Endodermal cell (in vitro differentiated cells): ENCODE results near the gene ANKK1. TPM values are rescaled to one million over a fixed set of nuclear protein-coding genes. Genes with fewer than 3 reads are reported as not detected.

ENCODE experiments used
- DNase-seq: peaks from one replicate; pipeline ENCODE4 v3.0.0-alpha.2; 2017
- H3K27ac ChIP-seq: 2 replicates; pipeline ENCODE4 v1.5.1; 2013; ENCODE audit warnings: mild to moderate bottlenecking, low read depth, low read length, moderate library complexity
- H3K27me3 ChIP-seq: 2 replicates; pipeline ENCODE4 v1.6.1; 2013; ENCODE audit warnings: mild to moderate bottlenecking, low read length, moderate library complexity; ENCODE audit not compliant: insufficient read depth, control insufficient read depth, poor library complexity, severe bottlenecking
- H3K36me3 ChIP-seq: 2 replicates; pipeline ENCODE4 v1.7.0; 2013; ENCODE audit warnings: mild to moderate bottlenecking, low read length, moderate library complexity; ENCODE audit not compliant: control insufficient read depth, insufficient read depth
- H3K4me1 ChIP-seq: one replicate; pipeline ENCODE4 v1.7.0; 2013; ENCODE audit warnings: low read length; ENCODE audit not compliant: control insufficient read depth, insufficient read depth
- H3K4me3 ChIP-seq: 2 replicates; pipeline ENCODE4 v1.5.1; 2013; ENCODE audit warnings: mild to moderate bottlenecking, low read length, moderate library complexity
- H3K9ac ChIP-seq: 2 replicates; pipeline ENCODE4 v1.6.1; 2013; ENCODE audit warnings: mild to moderate bottlenecking, low read length, moderate library complexity; ENCODE audit not compliant: poor library complexity, severe bottlenecking; ENCODE audit errors: extremely low read depth
- H3K9me3 ChIP-seq: 2 replicates; pipeline ENCODE4 v1.6.1; 2013; ENCODE audit warnings: mild to moderate bottlenecking, low read length, moderate library complexity; ENCODE audit not compliant: control insufficient read depth
- H3K27ac Mint-ChIP-seq: 2 replicates; pipeline ENCODE4 v1.8.0; 2020; ENCODE audit warnings: mixed read lengths
- H3K27me3 Mint-ChIP-seq: 2 replicates; pipeline ENCODE4 v1.8.0; 2021; ENCODE audit warnings: mild to moderate bottlenecking, mixed read lengths; ENCODE audit not compliant: insufficient read depth
- H3K36me3 Mint-ChIP-seq: 2 replicates; pipeline ENCODE4 v1.8.0; 2020; ENCODE audit warnings: low read depth, mixed read lengths
- H3K4me1 Mint-ChIP-seq: 2 replicates; pipeline ENCODE4 v1.8.0; 2020; ENCODE audit warnings: mixed read lengths
- H3K4me3 Mint-ChIP-seq: 2 replicates; pipeline ENCODE4 v1.8.0; 2020; ENCODE audit warnings: mild to moderate bottlenecking, moderate library complexity, mixed read lengths
- H3K9me3 Mint-ChIP-seq: 2 replicates; pipeline ENCODE4 v1.8.0; 2020; ENCODE audit warnings: mild to moderate bottlenecking, mixed read lengths
- WGBS, 2 experiments: methylation state at CpG; one replicate each; pipeline versions ENCODE4 v1.1.5 to v1.1.7; 2013; ENCODE audit warnings: missing lambda C conversion rate in 2 of 2, mixed read lengths in 1 of 2; ENCODE audit not compliant: insufficient coverage in 1 of 2, insufficient read length in 1 of 2; 5-methylcytosine and 5-hydroxymethylcytosine counted together
- total RNA-seq, 2 donors: library from RNA; stranded (reverse); fragmentation: NEBNext Ultra II Directional in 1 of 2; extraction: Animal tissue kit (Norgen Biotek cat#: 25700) in 1 of 2; gene quantifications; 2 replicates in 1 of 2; 3 replicates in 1 of 2; pipeline ENCODE4 v1.2.1, GENCODE V29; 2021
- TF ChIP-seq, protein P1 (sequence below): fragments of 200-600 bp; sonication (generic); conservative IDR thresholded peaks from 2 replicates; pipeline ENCODE4 v1.5.0; 2021; ENCODE audit warnings: antibody characterized with exemption, mild to moderate bottlenecking

Gene ANKK1
- total RNA-seq, 2 donors from 2014 or later = not detected

GRCh38 chr11:113397821-113398220 is 10.2 kb downstream of the ANKK1 start:
- TF ChIP-seq, protein P1, sequence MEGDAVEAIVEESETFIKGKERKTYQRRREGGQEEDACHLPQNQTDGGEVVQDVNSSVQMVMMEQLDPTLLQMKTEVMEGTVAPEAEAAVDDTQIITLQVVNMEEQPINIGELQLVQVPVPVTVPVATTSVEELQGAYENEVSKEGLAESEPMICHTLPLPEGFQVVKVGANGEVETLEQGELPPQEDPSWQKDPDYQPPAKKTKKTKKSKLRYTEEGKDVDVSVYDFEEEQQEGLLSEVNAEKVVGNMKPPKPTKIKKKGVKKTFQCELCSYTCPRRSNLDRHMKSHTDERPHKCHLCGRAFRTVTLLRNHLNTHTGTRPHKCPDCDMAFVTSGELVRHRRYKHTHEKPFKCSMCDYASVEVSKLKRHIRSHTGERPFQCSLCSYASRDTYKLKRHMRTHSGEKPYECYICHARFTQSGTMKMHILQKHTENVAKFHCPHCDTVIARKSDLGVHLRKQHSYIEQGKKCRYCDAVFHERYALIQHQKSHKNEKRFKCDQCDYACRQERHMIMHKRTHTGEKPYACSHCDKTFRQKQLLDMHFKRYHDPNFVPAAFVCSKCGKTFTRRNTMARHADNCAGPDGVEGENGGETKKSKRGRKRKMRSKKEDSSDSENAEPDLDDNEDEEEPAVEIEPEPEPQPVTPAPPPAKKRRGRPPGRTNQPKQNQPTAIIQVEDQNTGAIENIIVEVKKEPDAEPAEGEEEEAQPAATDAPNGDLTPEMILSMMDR = no peak
- no peaks in the 10 kb centered on the region for H3K9me3 ChIP-seq

DNA sequence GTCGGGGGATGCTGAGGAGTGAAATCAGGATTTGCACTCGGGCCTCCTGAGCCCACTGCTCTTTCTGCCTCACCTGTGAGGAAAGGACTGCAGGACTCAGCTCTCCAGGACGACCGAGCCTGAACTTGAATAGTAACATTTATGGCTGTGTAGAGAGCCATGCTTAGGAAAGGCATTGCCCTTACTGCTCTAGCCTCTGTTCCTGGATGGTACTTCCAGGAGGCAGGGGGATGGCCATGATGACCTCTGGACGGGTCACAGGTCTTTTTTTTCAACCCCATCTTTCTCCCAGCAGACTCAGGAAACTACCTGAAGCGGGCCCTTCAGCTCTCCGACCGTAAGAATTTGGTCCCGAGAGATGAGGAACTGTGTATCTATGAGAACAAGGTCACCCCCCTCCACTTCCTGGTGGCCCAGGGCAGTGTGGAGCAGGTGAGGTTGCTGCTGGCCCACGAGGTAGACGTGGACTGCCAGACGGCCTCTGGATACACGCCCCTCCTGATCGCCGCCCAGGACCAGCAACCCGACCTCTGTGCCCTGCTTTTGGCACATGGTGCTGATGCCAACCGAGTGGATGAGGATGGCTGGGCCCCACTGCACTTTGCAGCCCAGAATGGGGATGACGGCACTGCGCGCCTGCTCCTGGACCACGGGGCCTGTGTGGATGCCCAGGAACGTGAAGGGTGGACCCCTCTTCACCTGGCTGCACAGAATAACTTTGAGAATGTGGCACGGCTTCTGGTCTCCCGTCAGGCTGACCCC is 11.3 kb downstream of the ANKK1 start:
- no peaks in the 10 kb centered on the region for H3K9me3 Mint-ChIP-seq
- no peaks in the 10 kb centered on the region for H3K4me1 Mint-ChIP-seq
- no peak overlapping the region for H3K4me3 Mint-ChIP-seq

More at GRCh38 chr11:113397821-113398220, 10.2 kb downstream of the ANKK1 start:
- H3K9ac ChIP-seq = no peak overlapping the region
- no peaks in the 10 kb centered on the region for H3K4me1 ChIP-seq
- no peak overlapping the region for H3K4me3 ChIP-seq
- H3K27me3 ChIP-seq = peaks cover 44% of the 10 kb centered on the region
- 96 to 100% methylated on average over 1 to 4 of the region's 4 CpGs for WGBS, 2 experiments
- no peak for DNase-seq
- no peaks in the 10 kb centered on the region for H3K36me3 Mint-ChIP-seq
- H3K9me3 Mint-ChIP-seq = no peaks in the 10 kb centered on the region
- H3K27ac ChIP-seq = no peak overlapping the region
- H3K4me3 Mint-ChIP-seq = no peak overlapping the region
- H3K27me3 Mint-ChIP-seq = peaks cover 50% of the 10 kb centered on the region
- no peak overlapping the region for H3K27ac Mint-ChIP-seq
- no peaks in the 10 kb centered on the region for H3K36me3 ChIP-seq
- H3K4me1 Mint-ChIP-seq = no peaks in the 10 kb centered on the region

GRCh38 chr11:113400631-113401230 is 13.2 kb downstream of the ANKK1 start:
- Histone ChIP-seq H3K9me3 (no peaks in the 10 kb centered on the region), H3K27ac (no peak overlapping the region), H3K27me3 (peaks cover 46% of the 10 kb centered on the region), H3K4me3 (no peak overlapping the region), H3K9ac (no peak overlapping the region), H3K36me3 (no peaks in the 10 kb centered on the region), H3K4me1 (peaks cover 5% of the 10 kb centered on the region)
- no peak overlapping the region for H3K4me3 Mint-ChIP-seq
- H3K9me3 Mint-ChIP-seq = no peaks in the 10 kb centered on the region
- DNase-seq = no peak
- no peaks in the 10 kb centered on the region for H3K4me1 Mint-ChIP-seq
- peaks cover 60% of the 10 kb centered on the region for H3K27me3 Mint-ChIP-seq
- TF ChIP-seq, protein P1 = no peak
- H3K27ac Mint-ChIP-seq = no peak overlapping the region
- WGBS, 2 experiments = 76 to 89% methylated on average over 3 to 5 of the region's 5 CpGs
- no peaks in the 10 kb centered on the region for H3K36me3 Mint-ChIP-seq

More for the DNA sequence above, 11.3 kb downstream of the ANKK1 start:
- Mint-ChIP-seq H3K27me3 (peaks cover 60% of the 10 kb centered on the region), H3K36me3 (no peaks in the 10 kb centered on the region), H3K27ac (no peak overlapping the region)
- no peak for DNase-seq
- Histone ChIP-seq H3K9ac (no peak overlapping the region), H3K27ac (no peak overlapping the region), H3K4me1 (no peaks in the 10 kb centered on the region), H3K4me3 (no peak overlapping the region), H3K9me3 (no peaks in the 10 kb centered on the region), H3K27me3 (peaks cover 44% of the 10 kb centered on the region), H3K36me3 (no peaks in the 10 kb centered on the region)
- TF ChIP-seq, protein P1 = no peak
- WGBS, 2 experiments = 88 to 90% methylated on average over 10 to 24 of the region's 24 CpGs
